Gastrocnemius medialis (tissue), 4 donors: ENCODE data around the gene MYO1D.

Source experiments
- CTCF ChIP-seq, 5 experiments: fragments of 450-650 bp in 3 of 5; fragments of 200-600 bp in 2 of 5; sonication (generic) in 2 of 5; IDR thresholded peaks in 4 of 5; conservative IDR thresholded peaks in 1 of 5; 1 replicate in 4 of 5; 2 replicates in 1 of 5; pipeline ENCODE4 v1.5.1; 2016 to 2019; ENCODE audit warnings: antibody characterized with exemption in 5 of 5, mild to moderate bottlenecking in 3 of 5, moderate library complexity in 3 of 5
- POLR2A ChIP-seq, 2 donors: fragments of 450-650 bp; IDR thresholded peaks; one replicate each; pipeline ENCODE4 v1.6.1; 2017; ENCODE audit warnings: antibody characterized with exemption in 2 of 2, mild to moderate bottlenecking in 2 of 2, moderate library complexity in 2 of 2

GRCh38 chr17:32563583-32563982, 313.3 kb downstream of the MYO1D start:
- TF ChIP-seq POLR2A (IDR thresholded peaks at IDR 0.05) (no peak), CTCF (IDR thresholded peaks at IDR 0.05 in 4 of 5, conservative IDR thresholded peaks at IDR 0.05 in 1 of 5) (no peak)
